B cell (primary cell): Measurements from ENCODE around the gene SLC16A2. TPM values are rescaled to one million over a fixed set of nuclear protein-coding genes. Genes with fewer than 3 reads are reported as not detected.

Experiments used
- ATAC-seq: fragments of 200-7000 bp; cut with Tn5 transposase; one replicate; pipeline ENCODE4 v1.10.0; 2021; ENCODE audit warnings: low read depth, mild to moderate bottlenecking, moderate number of reproducible peaks, moderate library complexity
- CTCF ChIA-PET: fragments of 350-600 bp; sonication (Branson Sonifier 250); formaldehyde crosslinking; loops from one replicate; lab custom pipeline; 2021; ENCODE audit warnings: antibody characterized with exemption, inconsistent platforms; lab: Charles Lee
- POLR2A ChIA-PET: fragments of 350-600 bp; sonication (Branson Sonifier 250); formaldehyde crosslinking; loops from one replicate; lab custom pipeline; 2021; ENCODE audit warnings: antibody characterized with exemption; lab: Charles Lee
- DNase-seq: peaks from one replicate; pipeline ENCODE4 v3.0.0; 2013
- H2AFZ ChIP-seq: 2 replicates; pipeline ENCODE4 v1.6.1; 2012; ENCODE audit warnings: mild to moderate bottlenecking, low read depth, low read length; ENCODE audit not compliant: insufficient read depth, poor library complexity, severe bottlenecking
- H3K27ac ChIP-seq, 2 donors: 1 replicate in 1 of 2; 2 replicates in 1 of 2; pipeline ENCODE4 v1.5.1; 2012 to 2013; ENCODE audit warnings: low read length in 2 of 2, mild to moderate bottlenecking in 2 of 2, moderate library complexity in 1 of 2
- H3K27me3 ChIP-seq, 4 experiments: fragments of 200-600 bp in 1 of 4; sonication (generic) in 1 of 4; replicated peaks in 1 of 4; 1 replicate in 2 of 4; 2 replicates in 2 of 4; pipeline versions ENCODE4 v1.6.1 to v1.7.0; 2013 to 2016; ENCODE audit warnings: low read length in 3 of 4, mild to moderate bottlenecking in 2 of 4, mixed read lengths in 1 of 4, moderate library complexity in 1 of 4; ENCODE audit not compliant: insufficient read depth in 4 of 4, control insufficient read depth in 3 of 4; ENCODE audit errors: control extremely low read depth in 1 of 4
- H3K36me3 ChIP-seq, 2 experiments: replicated peaks in 1 of 2; 1 replicate in 1 of 2; 2 replicates in 1 of 2; pipeline versions ENCODE4 v1.6.1 to v1.7.1; 2013; ENCODE audit warnings: low read length in 1 of 2; ENCODE audit not compliant: insufficient read depth in 2 of 2, control insufficient read depth in 1 of 2; ENCODE audit errors: control extremely low read depth in 1 of 2, extremely low read depth in 1 of 2
- H3K4me1 ChIP-seq, 2 donors: fragments of 200-600 bp in 1 of 2; sonication (generic) in 1 of 2; 1 replicate in 1 of 2; 2 replicates in 1 of 2; pipeline versions ENCODE4 v1.5.1 to v1.6.1; 2013 to 2017; ENCODE audit warnings: low read length in 2 of 2; ENCODE audit not compliant: control insufficient read depth in 2 of 2, insufficient read depth in 2 of 2
- H3K4me2 ChIP-seq: replicated peaks from 2 replicates; pipeline ENCODE3; 2012; ENCODE audit warnings: mild to moderate bottlenecking, low read depth, low read length; ENCODE audit not compliant: poor library complexity, severe bottlenecking
- H3K4me3 ChIP-seq, 5 experiments: fragments of 200-600 bp in 1 of 5; sonication (generic) in 1 of 5; 1 replicate in 3 of 5; 2 replicates in 2 of 5; pipeline versions ENCODE4 v1.5.1 to v1.7.0; 2011 to 2016; ENCODE audit warnings: low read length in 4 of 5, mild to moderate bottlenecking in 4 of 5, low read depth in 2 of 5, control low read depth in 1 of 5, moderate library complexity in 1 of 5; ENCODE audit not compliant: insufficient read depth in 1 of 5; ENCODE audit errors: control extremely low read depth in 1 of 5, extremely low read depth in 1 of 5
- H3K79me2 ChIP-seq: fragments of 200-600 bp; sonication (generic); one replicate; pipeline ENCODE4 v1.6.0; 2016; ENCODE audit warnings: low read length; ENCODE audit not compliant: control insufficient read depth, insufficient read depth
- H3K9ac ChIP-seq: fragments of 200-600 bp; sonication (generic); 2 replicates; pipeline ENCODE4 v1.6.1; 2017; ENCODE audit warnings: mild to moderate bottlenecking, low read length, moderate library complexity
- H3K9me3 ChIP-seq, 3 donors: one replicate each; pipeline versions ENCODE4 v1.6.1 to v1.7.1; 2013; ENCODE audit warnings: low read length in 2 of 3; ENCODE audit not compliant: control insufficient read depth in 2 of 3, insufficient read depth in 1 of 3; ENCODE audit errors: control extremely low read depth in 1 of 3
- H4K20me1 ChIP-seq: 2 replicates; pipeline ENCODE4 v1.6.0; 2012; ENCODE audit warnings: mild to moderate bottlenecking, low read length; ENCODE audit not compliant: insufficient read depth, control insufficient read depth, poor library complexity, severe bottlenecking
- H3K27ac Mint-ChIP-seq: one replicate; pipeline ENCODE4 v1.8.0; 2021; ENCODE audit warnings: mixed read lengths
- H3K27me3 Mint-ChIP-seq: one replicate; pipeline ENCODE4 v1.8.0; 2021; ENCODE audit warnings: mixed read lengths
- H3K4me1 Mint-ChIP-seq: one replicate; pipeline ENCODE4 v1.8.0; 2021; ENCODE audit warnings: mixed read lengths
- H3K4me3 Mint-ChIP-seq: one replicate; pipeline ENCODE4 v1.8.0; 2021; ENCODE audit warnings: mixed read lengths
- H3K9me3 Mint-ChIP-seq: one replicate; pipeline ENCODE4 v1.8.0; 2022; ENCODE audit warnings: mixed read lengths; ENCODE audit not compliant: insufficient read depth
- EZH2 ChIP-seq: IDR thresholded peaks from 2 replicates; pipeline ENCODE4 v1.6.1; 2012; ENCODE audit warnings: borderline replicate concordance, low read depth, mild to moderate bottlenecking, moderate library complexity, low read length; ENCODE audit not compliant: insufficient read depth, poor library complexity, severe bottlenecking
- intact Hi-C: fragments of 100-400 bp; cut with micrococcal nuclease; formaldehyde crosslinking; loops from one replicate; pipeline ENCODE4 v1.10.0; 2022
- polyA plus RNA-seq: library from polyadenylated mRNA; depleted of rRNA; stranded (reverse); fragments of >200 nt; gene quantifications from 2 replicates; pipeline ENCODE4 v1.2.3, GENCODE V29; 2012
- total RNA-seq, 2 donors: library from RNA; stranded (reverse); fragments of 120-200 nt in 1 of 2; gene quantifications; 1 replicate in 1 of 2; 2 replicates in 1 of 2; pipeline versions ENCODE4 v1.2.3 to v1.2.4, GENCODE V29; 2013 to 2022
- TF ChIP-seq, protein P1 (sequence below): fragments of 200-600 bp; IDR thresholded peaks from one replicate; pipeline ENCODE4 v1.8.0; 2022; ENCODE audit warnings: antibody characterized with exemption, mild to moderate bottlenecking

Gene SLC16A2
- total and polyA plus RNA-seq, 2 donors (not counting 1 experiment from before 2014, with no cell fraction given), result not detected

DNA sequence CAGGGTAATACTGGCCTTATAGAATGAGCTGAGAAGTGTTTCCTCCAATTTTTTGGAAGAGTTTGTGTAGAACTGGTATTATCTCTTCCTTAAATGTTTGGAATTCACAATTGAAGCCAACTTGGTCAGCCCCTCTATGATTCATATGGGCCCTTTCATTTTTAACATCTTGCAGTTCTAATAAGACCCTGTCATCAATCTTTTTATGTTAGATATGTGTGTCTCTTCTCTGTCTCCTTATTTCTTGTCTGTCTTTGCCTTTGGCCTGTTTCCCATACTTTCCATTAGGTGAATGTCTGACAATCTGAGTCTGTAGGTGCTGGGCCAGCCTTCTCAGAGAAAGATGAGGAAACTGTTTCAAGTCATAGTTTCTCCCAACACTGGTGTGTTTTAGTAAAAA, 88.7 kb downstream of the SLC16A2 start:
- H3K27ac ChIP-seq, result no peak overlapping the region
- no peaks in the 10 kb centered on the region for H3K27me3 ChIP-seq
- no peaks in the 10 kb centered on the region for H4K20me1 ChIP-seq
- TF ChIP-seq, protein P1, sequence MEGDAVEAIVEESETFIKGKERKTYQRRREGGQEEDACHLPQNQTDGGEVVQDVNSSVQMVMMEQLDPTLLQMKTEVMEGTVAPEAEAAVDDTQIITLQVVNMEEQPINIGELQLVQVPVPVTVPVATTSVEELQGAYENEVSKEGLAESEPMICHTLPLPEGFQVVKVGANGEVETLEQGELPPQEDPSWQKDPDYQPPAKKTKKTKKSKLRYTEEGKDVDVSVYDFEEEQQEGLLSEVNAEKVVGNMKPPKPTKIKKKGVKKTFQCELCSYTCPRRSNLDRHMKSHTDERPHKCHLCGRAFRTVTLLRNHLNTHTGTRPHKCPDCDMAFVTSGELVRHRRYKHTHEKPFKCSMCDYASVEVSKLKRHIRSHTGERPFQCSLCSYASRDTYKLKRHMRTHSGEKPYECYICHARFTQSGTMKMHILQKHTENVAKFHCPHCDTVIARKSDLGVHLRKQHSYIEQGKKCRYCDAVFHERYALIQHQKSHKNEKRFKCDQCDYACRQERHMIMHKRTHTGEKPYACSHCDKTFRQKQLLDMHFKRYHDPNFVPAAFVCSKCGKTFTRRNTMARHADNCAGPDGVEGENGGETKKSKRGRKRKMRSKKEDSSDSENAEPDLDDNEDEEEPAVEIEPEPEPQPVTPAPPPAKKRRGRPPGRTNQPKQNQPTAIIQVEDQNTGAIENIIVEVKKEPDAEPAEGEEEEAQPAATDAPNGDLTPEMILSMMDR, result no peak
- no peak for TF ChIP-seq EZH2
- intact Hi-C loops, result no loop called here
- Mint-ChIP-seq H3K9me3 (no peaks in the 10 kb centered on the region), H3K27ac (no peak overlapping the region), H3K27me3 (no peaks in the 10 kb centered on the region), H3K4me1 (peaks cover 9% of the 10 kb centered on the region), H3K4me3 (no peak overlapping the region)
- no peak overlapping the region for H3K4me2 ChIP-seq
- DNase-seq (no peak), ATAC-seq (no peak)
- H3K36me3 ChIP-seq, result no peaks in the 10 kb centered on the region
- POLR2A ChIA-PET, result no interaction called here
- CTCF ChIA-PET, result no interaction called here
- H3K9me3 ChIP-seq, result no peaks in the 10 kb centered on the region
- H3K79me2 ChIP-seq, result no peaks in the 10 kb centered on the region
- no peak overlapping the region for H3K4me3 ChIP-seq
- no peak overlapping the region for H2AFZ ChIP-seq
- peaks cover 4 to 10% of the 10 kb centered on the region in 2 donors for H3K4me1 ChIP-seq
- no peak overlapping the region for H3K9ac ChIP-seq

DNA sequence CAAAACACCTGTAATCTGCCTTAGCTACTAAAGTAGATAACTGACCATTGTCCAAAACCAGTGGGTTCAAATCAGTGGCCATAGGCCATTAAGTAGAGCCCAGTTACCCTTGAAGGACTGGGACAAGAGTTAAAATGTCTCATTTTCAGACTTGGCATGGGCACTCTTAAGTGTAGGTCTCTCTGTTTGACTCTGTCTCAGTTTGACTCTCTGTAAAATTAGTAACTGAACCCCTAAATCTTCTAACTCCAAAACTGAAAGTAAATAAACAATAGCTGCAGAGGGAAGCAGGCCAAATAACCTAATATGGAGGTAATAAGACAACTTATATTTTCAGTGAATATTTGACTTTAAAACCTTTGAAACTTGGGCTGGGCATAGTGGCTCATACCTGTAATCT, 89.1 kb downstream of the SLC16A2 start:
- H3K4me1 ChIP-seq, result peaks cover 4 to 10% of the 10 kb centered on the region in 2 donors
- ChIA-PET POLR2A (no interaction called here), CTCF (no interaction called here)
- H3K27ac Mint-ChIP-seq, result no peak overlapping the region
- H3K36me3 ChIP-seq, result no peaks in the 10 kb centered on the region
- peaks cover 9% of the 10 kb centered on the region for H3K4me1 Mint-ChIP-seq
- H3K27ac ChIP-seq, result no peak overlapping the region
- ATAC-seq (no peak), DNase-seq (no peak)
- TF ChIP-seq, protein P1, result no peak
- no peak for TF ChIP-seq EZH2
- no peaks in the 10 kb centered on the region for H3K79me2 ChIP-seq
- intact Hi-C loops, result no loop called here
- no peaks in the 10 kb centered on the region for H3K9me3 ChIP-seq
- no peaks in the 10 kb centered on the region for H3K27me3 ChIP-seq
- no peak overlapping the region for H2AFZ ChIP-seq
- no peaks in the 10 kb centered on the region for H3K27me3 Mint-ChIP-seq
- no peak overlapping the region for H3K4me3 Mint-ChIP-seq
- no peak overlapping the region for H3K4me3 ChIP-seq
- no peak overlapping the region for H3K9ac ChIP-seq
- no peaks in the 10 kb centered on the region for H3K9me3 Mint-ChIP-seq
- H4K20me1 ChIP-seq, result no peaks in the 10 kb centered on the region
- H3K4me2 ChIP-seq, result no peak overlapping the region
